SK-N-MC (cell line): Measurements from ENCODE around the gene SCAPER.

Experiments used
- FOXP2 ChIP-seq: optimal IDR thresholded peaks from 2 replicates; pipeline ENCODE3; 2011; ENCODE audit warnings: mild to moderate bottlenecking, moderate library complexity; ENCODE audit not compliant: insufficient read depth; ENCODE audit errors: extremely low read length, control extremely low read depth
- POLR2AphosphoS5 ChIP-seq: IDR thresholded peaks from 2 replicates; pipeline ENCODE4 v1.6.1; 2012; ENCODE audit warnings: mild to moderate bottlenecking, low read depth, low read length, borderline replicate concordance

DNA sequence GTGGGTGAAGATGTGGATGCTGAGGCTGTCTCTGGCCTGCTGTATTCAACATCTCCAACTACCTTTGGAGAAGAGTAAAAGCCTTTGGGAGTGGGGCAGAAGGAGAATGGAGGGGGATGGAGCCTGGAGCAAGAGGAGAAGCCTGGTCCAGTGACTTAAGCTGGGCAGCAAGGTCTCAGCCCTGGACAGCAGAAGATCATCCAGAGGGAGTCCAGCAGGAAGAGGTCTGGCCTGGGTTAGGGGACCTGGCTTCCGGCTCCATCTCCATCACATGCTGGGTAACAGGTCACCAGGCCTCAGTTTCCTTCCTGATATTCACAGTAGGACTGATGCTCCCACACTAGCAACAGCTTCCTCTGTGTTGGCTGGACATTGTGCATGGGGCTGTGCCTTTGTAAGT lies 572.3 kb downstream of the SCAPER start:
- no peak for TF ChIP-seq POLR2AphosphoS5
- no peak for TF ChIP-seq FOXP2
